ENCODE data around the gene TMEM190.

TMEM190 gene

DNA sequence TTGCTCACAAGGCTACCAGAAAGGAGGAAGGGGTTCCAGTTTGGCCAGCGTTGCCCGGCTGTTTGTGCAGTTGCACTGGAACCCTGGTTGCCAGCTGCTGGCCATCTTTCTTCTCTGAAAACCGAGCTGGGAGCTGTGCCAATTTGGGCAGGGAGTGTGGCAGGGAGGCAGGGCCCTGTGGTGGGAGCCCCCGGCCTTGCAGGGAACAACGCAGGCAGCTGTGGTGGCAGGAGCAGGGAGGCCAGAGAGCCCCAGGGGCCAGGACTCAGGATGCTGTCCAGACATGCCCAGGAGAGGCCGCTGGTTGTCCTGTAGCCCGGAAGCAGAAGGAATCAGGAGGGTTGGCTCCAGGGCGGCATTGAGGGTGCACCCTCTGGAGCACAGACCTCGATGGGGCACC lies 32.2 kb upstream of the TMEM190 start:
- Histone ChIP-seq H3K9me3 (ENCODE audit: insufficient read depth, low read depth, low read length) (no peaks in the 10 kb centered on the region), H3K4me3 (ENCODE audit: low read length) (no peak overlapping the region), H3K27ac (ENCODE audit: low read depth, low read length) (no peak overlapping the region), H3K9ac (ENCODE audit: low read depth, low read length) (no peak overlapping the region), H3K36me3 (ENCODE audit: insufficient read depth, low read length) (peaks cover 21% of the 10 kb centered on the region), H3K4me1 (ENCODE audit: insufficient read depth, low read length) (peaks cover 21% of the 10 kb centered on the region), H3K27me3 (ENCODE audit: insufficient read depth, low read length) (no peaks in the 10 kb centered on the region)
- WGBS, result 94% methylated on average over 9 of the region's 9 CpGs

DNA sequence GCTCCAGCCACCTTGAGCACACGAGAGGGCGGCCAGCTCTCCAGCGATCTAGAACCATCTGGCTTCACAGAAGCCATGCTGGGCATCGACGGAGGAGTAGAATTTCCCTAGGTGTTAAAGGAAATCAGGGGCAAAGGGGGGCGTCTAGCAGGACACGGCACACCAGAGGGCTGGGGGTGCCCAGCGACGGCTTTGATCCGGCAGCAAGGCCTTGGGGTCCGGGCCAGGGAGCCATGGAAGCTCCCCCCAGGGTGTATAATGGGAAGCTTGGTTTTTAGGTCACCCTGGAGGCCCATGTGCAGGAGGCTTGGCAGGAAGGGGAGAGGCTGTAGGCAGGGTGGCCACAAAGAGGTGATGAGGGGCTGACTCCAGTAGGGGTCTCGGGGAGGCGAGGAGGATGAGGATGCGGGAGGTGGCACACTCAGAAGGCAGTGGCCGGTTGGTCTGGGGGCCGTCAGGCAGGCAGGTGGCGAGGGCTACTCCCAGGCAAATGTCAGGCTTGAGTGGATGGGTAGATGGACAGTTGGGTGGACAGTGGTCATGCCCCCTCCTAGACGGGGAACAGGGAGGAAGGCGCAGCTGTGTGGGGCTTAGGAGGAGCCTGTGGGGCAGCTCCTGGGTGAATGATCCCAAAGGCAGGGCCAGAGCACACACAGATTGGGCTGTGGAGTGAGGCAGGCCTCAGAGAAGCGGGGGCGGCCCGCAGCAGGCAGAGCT lies 31.4 kb upstream of the TMEM190 start:
- 91% methylated on average over 22 of the region's 22 CpGs for WGBS
- H3K36me3 ChIP-seq (ENCODE audit: insufficient read depth, low read length), result peaks cover 21% of the 10 kb centered on the region
- no peak overlapping the region for H3K9ac ChIP-seq (ENCODE audit: low read depth, low read length)
- H3K4me3 ChIP-seq (ENCODE audit: low read length), result no peak overlapping the region
- H3K27ac ChIP-seq (ENCODE audit: low read depth, low read length), result no peak overlapping the region
- no peaks in the 10 kb centered on the region for H3K27me3 ChIP-seq (ENCODE audit: insufficient read depth, low read length)
- peaks cover 24% of the 10 kb centered on the region for H3K4me1 ChIP-seq (ENCODE audit: insufficient read depth, low read length)
- no peaks in the 10 kb centered on the region for H3K9me3 ChIP-seq (ENCODE audit: insufficient read depth, low read depth, low read length)

DNA sequence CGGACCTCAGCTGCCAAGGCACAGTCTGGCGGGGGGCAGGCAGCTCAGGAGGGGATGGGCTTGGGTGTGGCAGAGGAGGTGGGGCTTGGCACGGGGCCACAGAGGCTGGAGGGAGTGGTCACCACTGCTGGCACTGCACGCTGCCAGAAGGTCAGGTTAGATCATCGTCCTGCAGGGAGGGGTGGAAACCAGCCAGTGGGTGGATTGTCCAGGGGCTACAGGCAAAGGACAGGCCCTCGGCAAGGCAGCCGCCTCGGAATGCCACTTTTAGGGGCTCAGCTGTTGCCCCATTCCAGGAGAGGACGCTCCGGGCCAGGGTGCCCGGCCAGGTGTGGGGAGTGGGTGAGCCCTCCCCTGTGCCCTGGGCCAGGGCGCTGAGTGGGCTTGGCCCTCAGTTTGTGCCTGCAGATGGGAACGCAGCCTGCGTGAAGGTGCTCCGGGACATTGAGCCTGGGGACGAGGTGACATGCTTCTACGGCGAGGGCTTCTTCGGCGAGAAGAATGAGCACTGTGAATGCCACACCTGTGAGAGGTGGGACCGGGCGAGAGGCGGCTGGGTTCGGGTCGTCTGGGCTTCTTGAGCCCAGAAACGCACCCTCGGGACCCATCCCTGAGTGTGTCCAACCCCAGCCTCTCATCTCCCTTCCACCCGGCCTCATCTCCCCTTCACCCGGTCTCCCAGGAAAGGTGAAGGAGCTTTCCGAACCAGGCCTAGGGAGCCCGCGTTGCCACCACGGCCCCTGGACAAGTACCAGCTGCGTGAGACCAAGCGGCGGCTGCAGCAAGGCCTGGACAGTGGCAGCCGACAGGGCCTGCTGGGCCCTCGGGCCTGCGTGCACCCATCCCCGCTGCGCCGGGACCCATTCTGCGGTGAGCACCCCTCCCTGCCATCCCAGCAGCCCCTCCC lies 30.6 kb upstream of the TMEM190 start:
- Histone ChIP-seq H3K4me3 (ENCODE audit: low read length) (no peak overlapping the region), H3K27me3 (ENCODE audit: insufficient read depth, low read length) (0 out of 2 replicates have a peak, but pooled peaks cover under 1% of the 10 kb centered on the region), H3K4me1 (ENCODE audit: insufficient read depth, low read length) (peaks cover 28% of the 10 kb centered on the region), H3K9me3 (ENCODE audit: insufficient read depth, low read depth, low read length) (no peaks in the 10 kb centered on the region), H3K36me3 (ENCODE audit: insufficient read depth, low read length) (peaks cover 21% of the 10 kb centered on the region), H3K27ac (ENCODE audit: low read depth, low read length) (0 out of 2 replicates have a peak overlapping the region, but pooled peaks have one; percentile 18), H3K9ac (ENCODE audit: low read depth, low read length) (no peak overlapping the region)
- 93% methylated on average over 43 of the region's 43 CpGs for WGBS

DNA sequence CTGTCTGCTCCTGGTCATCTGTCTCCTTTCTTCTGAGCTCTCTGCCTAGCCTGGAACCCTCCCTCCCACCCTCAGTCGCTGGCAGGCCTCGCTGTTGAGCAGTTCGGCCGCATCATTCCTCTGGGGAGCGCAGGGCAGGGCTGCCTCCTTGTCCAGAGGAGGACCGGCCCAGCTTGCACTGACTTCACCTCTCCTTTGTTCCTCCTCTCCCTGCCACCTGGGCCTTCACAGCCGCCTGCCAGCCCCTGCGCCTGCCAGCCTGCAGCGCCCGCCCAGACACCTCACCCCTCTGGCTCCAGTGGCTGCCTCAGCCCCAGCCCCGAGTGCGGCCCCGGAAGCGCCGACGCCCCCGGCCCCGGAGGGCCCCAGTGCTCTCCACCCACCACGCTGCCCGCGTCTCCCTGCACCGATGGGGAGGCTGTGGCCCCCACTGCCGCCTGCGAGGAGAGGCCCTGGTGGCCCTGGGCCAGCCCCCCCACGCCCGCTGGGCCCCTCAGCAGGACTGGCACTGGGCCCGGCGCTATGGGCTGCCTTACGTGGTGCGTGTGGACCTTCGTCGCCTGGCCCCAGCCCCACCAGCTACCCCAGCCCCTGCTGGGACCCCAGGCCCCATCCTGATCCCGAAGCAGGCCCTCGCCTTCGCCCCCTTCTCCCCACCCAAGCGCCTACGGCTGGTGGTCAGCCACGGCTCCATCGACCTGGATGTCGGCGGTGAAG lies 29.7 kb upstream of the TMEM190 start:
- H3K27me3 ChIP-seq (ENCODE audit: insufficient read depth, low read length), result peaks cover 6% of the 10 kb centered on the region; the same call in 1 of the 2 replicates
- peaks cover 20% of the 10 kb centered on the region for H3K36me3 ChIP-seq (ENCODE audit: insufficient read depth, low read length)
- peaks cover 22% of the 10 kb centered on the region for H3K4me1 ChIP-seq (ENCODE audit: insufficient read depth, low read length)
- H3K4me3 ChIP-seq (ENCODE audit: low read length), result no peak overlapping the region
- no peaks in the 10 kb centered on the region for H3K9me3 ChIP-seq (ENCODE audit: insufficient read depth, low read depth, low read length)
- H3K9ac ChIP-seq (ENCODE audit: low read depth, low read length), result no peak overlapping the region
- WGBS, result 92% methylated on average over 41 of the region's 41 CpGs
- peak overlapping the region; percentile 95; the same call in 1 of the 2 replicates for H3K27ac ChIP-seq (ENCODE audit: low read depth, low read length)

DNA sequence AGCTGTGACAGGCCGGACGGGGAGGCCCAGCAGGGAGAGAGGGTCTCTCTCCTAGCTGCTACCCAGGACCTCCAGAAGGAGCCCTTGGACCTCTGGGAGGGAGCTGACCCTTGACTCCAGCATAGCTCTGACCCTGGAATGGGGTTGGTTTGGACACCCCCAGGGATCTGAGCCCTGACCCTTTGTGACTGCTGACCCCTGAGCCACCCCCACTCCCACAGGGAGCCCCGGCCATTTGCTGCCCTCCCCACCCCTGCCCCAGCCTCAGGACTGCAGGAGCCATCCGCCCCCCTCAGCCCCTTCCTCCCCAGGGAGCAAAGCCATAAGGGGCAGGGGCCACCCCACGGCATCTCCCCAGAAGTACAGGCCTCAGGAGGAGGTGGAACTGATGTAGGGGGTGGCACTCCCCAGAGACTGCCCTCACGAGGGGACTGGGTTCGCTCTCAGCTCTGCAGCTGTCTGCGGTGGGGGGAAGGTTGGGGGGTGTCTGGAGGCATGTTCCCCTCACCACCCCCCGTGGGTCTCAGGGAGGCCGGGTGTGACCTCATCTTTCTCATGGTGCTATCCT lies 29.1 kb upstream of the TMEM190 start:
- Histone ChIP-seq H3K4me3 (ENCODE audit: low read length) (no peak overlapping the region), H3K27me3 (ENCODE audit: insufficient read depth, low read length) (peaks cover 13% of the 10 kb centered on the region), H3K27ac (ENCODE audit: low read depth, low read length) (peak overlapping the region; percentile 95; the same call in 1 of the 2 replicates), H3K36me3 (ENCODE audit: insufficient read depth, low read length) (peaks cover 14% of the 10 kb centered on the region), H3K9ac (ENCODE audit: low read depth, low read length) (no peak overlapping the region; the same call in 1 of the 2 replicates), H3K4me1 (ENCODE audit: insufficient read depth, low read length) (peaks cover 21% of the 10 kb centered on the region), H3K9me3 (ENCODE audit: insufficient read depth, low read depth, low read length) (no peaks in the 10 kb centered on the region)
- 83% methylated on average over 5 of the region's 10 CpGs for WGBS

DNA sequence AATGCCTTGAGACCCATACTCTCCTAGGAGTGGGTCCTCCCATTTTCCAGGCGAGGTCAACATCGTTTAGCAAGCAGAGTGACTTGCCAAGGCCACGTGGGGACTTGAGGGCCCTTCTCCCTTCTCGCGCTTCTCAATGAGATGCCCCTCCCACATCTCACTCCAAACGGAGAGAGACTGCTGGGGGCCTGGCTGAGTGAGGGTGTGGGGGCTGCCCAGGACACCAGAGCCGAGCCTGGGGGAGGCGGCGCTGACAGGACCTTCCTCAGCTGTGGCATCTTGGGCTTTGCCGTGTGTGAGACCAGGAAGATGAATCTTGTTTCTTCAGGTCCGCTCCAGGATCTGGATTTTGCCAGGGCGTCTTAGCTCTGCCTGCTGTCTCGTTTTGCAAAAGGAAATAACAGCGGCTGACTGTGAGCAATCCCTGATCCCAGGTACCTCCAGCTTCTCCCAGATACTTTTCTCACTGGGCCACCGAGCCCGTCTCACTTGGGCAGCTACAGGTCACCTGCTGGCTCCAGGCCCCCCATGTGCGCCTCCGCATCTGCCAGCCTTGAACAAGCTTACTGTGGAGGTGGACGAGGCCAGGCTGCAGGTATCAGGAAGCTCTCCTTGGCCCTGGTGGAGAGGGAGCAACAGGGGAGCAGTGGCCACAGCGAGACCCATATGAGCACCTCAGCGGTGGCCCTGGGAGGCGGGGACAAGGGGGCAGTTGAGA lies 28.1 kb upstream of the TMEM190 start:
- Histone ChIP-seq H3K27ac (ENCODE audit: low read depth, low read length) (peak overlapping the region; percentile 95; the same call in 1 of the 2 replicates), H3K36me3 (ENCODE audit: insufficient read depth, low read length) (peaks cover 4% of the 10 kb centered on the region)

GRCh38 chr19:55350620-55351315 lies 25.9 kb upstream of the TMEM190 start:
- H3K27me3 ChIP-seq (ENCODE audit: insufficient read depth, low read length), result peaks cover 38% of the 10 kb centered on the region
- no peak overlapping the region for H3K4me3 ChIP-seq (ENCODE audit: low read length)
- H3K9me3 ChIP-seq (ENCODE audit: insufficient read depth, low read depth, low read length), result no peaks in the 10 kb centered on the region
- no peak overlapping the region for H3K27ac ChIP-seq (ENCODE audit: low read depth, low read length)
- H3K9ac ChIP-seq (ENCODE audit: low read depth, low read length), result no peak overlapping the region
- H3K4me1 ChIP-seq (ENCODE audit: insufficient read depth, low read length), result peaks cover 25% of the 10 kb centered on the region
- WGBS, result 93% methylated on average over 11 of the region's 11 CpGs
- no peaks in the 10 kb centered on the region for H3K36me3 ChIP-seq (ENCODE audit: insufficient read depth, low read length)

More for the DNA sequence above, 28.1 kb upstream of the TMEM190 start:
- peak overlapping the region; percentile 28 for H3K4me3 ChIP-seq (ENCODE audit: low read length)
- peak overlapping the region; percentile 38; the same call in 1 of the 2 replicates for H3K9ac ChIP-seq (ENCODE audit: low read depth, low read length)
- WGBS, result 19% methylated on average over 21 of the region's 22 CpGs
- H3K9me3 ChIP-seq (ENCODE audit: insufficient read depth, low read depth, low read length), result no peaks in the 10 kb centered on the region
- H3K4me1 ChIP-seq (ENCODE audit: insufficient read depth, low read length), result peaks cover 25% of the 10 kb centered on the region
- H3K27me3 ChIP-seq (ENCODE audit: insufficient read depth, low read length), result peaks cover 22% of the 10 kb centered on the region

DNA sequence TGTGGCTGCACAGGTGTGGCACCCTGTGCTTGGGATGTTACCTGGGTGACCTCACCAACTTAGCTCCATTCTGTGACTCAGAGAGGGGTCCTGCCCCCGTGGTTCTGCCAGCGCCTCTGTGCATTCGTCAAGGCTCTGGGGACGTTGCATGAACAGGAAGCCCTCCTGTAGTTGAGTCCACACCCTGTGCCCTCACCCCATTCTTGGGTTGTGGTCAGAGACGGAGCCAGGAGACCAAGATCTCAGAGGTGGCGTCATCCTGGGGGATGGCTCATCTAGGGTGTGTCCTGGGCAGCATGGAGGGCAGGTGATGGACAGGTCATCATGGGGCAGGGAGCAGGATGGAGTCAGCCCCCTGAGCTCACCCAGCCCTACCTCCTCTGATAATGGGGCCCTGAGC lies 24.6 kb upstream of the TMEM190 start:
- 89% methylated on average over 6 of the region's 6 CpGs for WGBS
- H3K4me3 ChIP-seq (ENCODE audit: low read length), result no peak overlapping the region
- H3K27me3 ChIP-seq (ENCODE audit: insufficient read depth, low read length), result peaks cover 46% of the 10 kb centered on the region
- no peaks in the 10 kb centered on the region for H3K9me3 ChIP-seq (ENCODE audit: insufficient read depth, low read depth, low read length)
- H3K36me3 ChIP-seq (ENCODE audit: insufficient read depth, low read length), result no peaks in the 10 kb centered on the region
- H3K27ac ChIP-seq (ENCODE audit: low read depth, low read length), result no peak overlapping the region
- peaks cover 25% of the 10 kb centered on the region for H3K4me1 ChIP-seq (ENCODE audit: insufficient read depth, low read length)
- H3K9ac ChIP-seq (ENCODE audit: low read depth, low read length), result no peak overlapping the region

DNA sequence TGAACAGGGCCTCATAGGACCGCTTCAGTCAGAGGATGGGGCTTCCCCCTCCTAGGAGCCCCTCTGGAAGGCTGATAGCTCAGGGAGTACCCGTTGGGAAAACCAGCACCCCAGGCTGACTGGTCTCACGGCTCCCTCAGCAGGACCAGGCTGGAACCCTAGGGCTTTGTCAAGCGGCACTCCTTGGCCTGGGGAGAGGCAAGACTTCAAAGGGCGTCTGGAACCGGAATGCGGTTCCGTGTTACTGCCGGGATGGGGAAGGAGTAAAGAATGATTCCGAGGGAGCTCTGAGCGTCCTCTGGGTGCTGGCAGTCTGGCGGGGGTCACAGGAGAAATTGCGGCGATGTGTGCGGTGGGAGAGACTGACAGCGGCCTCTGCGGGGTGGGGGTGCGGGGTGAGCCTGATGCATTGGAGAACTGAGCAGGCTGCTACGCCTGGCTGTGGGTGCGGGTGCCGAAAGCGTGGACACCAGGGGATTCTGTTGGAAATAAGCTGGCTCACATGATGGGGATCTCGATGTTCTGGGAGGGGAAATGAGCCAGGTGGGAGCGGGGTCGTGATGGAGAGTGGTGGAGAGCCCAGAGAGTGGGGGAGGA lies 24.0 kb upstream of the TMEM190 start:
- H3K4me3 ChIP-seq (ENCODE audit: low read length), result 0 out of 2 replicates have a peak overlapping the region, but pooled peaks have one; percentile 64
- H3K27me3 ChIP-seq (ENCODE audit: insufficient read depth, low read length), result peaks cover 50% of the 10 kb centered on the region
- no peaks in the 10 kb centered on the region for H3K9me3 ChIP-seq (ENCODE audit: insufficient read depth, low read depth, low read length)
- no peak overlapping the region for H3K9ac ChIP-seq (ENCODE audit: low read depth, low read length)
- WGBS, result 73% methylated on average over 25 of the region's 25 CpGs
- no peak overlapping the region for H3K27ac ChIP-seq (ENCODE audit: low read depth, low read length)
- H3K36me3 ChIP-seq (ENCODE audit: insufficient read depth, low read length), result no peaks in the 10 kb centered on the region
- H3K4me1 ChIP-seq (ENCODE audit: insufficient read depth, low read length), result peaks cover 25% of the 10 kb centered on the region

All from HUES64 (cell line).